ENCODE data around the gene POLDIP3.

GRCh38 chr22:42626951-42627625 is 12.4 kb upstream of the POLDIP3 start:
- TF ChIP-seq CTCF (IDR thresholded peaks at IDR 0.05; ENCODE audit: insufficient read depth, low read length, poor library complexity, severe bottlenecking) (no peak), EZH2phosphoT487 (conservative IDR thresholded peaks at IDR 0.05; ENCODE audit: low read length) (no peak)

Data from SU-DHL-6 (cell line).